Measurements from ENCODE around the gene GSPT1. TPM values are rescaled to one million over a fixed set of nuclear protein-coding genes. Genes with fewer than 3 reads are reported as not detected.

Gene GSPT1
- total RNA-seq, 6 experiments from 2014 or later = 47.9 to 75.9 (median 50.6) TPM

DNA sequence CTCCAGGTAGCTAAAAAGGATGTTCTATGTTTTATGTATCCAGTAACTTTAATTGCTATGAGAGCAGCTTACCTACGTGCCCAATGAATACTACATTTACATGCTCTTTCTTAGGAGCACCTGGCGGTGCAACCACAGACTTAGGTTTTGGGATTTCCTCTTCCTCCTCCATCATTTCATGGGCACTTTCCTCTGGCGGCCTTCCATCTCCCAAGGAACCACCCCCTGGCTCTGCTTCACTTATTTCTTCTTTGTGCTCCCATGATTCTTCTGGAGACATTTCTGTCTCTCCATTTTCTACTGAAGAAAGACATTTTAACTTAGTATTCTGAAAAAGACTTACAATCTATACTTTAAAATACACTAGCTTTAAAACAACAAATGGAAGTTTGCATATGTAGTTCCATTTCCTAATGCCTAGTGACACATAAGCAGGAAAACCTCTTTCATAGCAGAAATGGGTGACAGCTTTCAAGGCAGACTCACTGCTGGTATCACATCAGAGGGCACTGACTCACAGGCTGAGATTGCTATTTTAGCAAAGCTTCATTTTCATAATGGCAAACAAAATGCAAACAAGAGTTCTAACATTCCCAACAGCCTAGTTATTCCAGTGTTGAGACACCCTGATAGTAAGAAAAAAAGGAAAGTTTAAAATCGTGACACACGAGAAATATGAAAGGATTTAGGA is 19.1 kb downstream of the GSPT1 start:
- WGBS (ENCODE audit: insufficient coverage, low coverage, low lambda C conversion rate, missing lambda C conversion rate) = 75% methylated on average over 5 of the region's 5 CpGs
- Histone ChIP-seq H3K9me3 (no peaks in the 10 kb centered on the region), H3K4me3 (no peak overlapping the region), H3K27me3 (no peaks in the 10 kb centered on the region), H3K27ac (no peak overlapping the region), H3K4me1 (peaks cover 0 to 7% (median 0%) of the 10 kb centered on the region in 4 donors), H3K36me3 (peaks cover 0 to 27% (median 4%) of the 10 kb centered on the region in 4 donors)
- peak in 1 of 4 donors; percentile 50 for ATAC-seq
- TF ChIP-seq, protein P1, sequence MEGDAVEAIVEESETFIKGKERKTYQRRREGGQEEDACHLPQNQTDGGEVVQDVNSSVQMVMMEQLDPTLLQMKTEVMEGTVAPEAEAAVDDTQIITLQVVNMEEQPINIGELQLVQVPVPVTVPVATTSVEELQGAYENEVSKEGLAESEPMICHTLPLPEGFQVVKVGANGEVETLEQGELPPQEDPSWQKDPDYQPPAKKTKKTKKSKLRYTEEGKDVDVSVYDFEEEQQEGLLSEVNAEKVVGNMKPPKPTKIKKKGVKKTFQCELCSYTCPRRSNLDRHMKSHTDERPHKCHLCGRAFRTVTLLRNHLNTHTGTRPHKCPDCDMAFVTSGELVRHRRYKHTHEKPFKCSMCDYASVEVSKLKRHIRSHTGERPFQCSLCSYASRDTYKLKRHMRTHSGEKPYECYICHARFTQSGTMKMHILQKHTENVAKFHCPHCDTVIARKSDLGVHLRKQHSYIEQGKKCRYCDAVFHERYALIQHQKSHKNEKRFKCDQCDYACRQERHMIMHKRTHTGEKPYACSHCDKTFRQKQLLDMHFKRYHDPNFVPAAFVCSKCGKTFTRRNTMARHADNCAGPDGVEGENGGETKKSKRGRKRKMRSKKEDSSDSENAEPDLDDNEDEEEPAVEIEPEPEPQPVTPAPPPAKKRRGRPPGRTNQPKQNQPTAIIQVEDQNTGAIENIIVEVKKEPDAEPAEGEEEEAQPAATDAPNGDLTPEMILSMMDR (IDR thresholded peaks at IDR 0.05) = no peak
- no peak for TF ChIP-seq POLR2A (IDR thresholded peaks at IDR 0.05)
- no peak for DNase-seq
- intact Hi-C loops (cut with DNase I) = no loop called here

DNA sequence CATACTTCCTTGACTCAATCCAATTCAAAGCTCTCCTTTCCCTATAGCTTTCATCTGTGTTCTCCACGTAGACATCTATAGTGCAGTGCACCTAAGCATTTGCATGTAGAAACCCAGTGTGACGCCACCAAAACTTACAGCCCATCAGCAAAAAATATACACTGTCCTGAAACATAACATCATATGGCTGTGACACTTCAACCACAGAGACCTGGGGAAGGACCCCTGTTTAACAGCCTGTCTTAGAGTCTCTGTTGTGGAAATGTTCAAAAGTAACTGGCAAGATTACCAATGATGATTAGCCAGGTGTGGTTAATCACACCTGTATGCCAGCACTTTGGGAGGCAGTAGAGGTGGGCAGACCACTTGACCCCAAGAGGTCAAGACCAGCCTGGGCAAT is 22.2 kb downstream of the GSPT1 start:
- intact Hi-C loops (cut with DNase I) = no loop called here
- 93% methylated on average over 2 of the region's 2 CpGs for WGBS (ENCODE audit: insufficient coverage, low coverage, low lambda C conversion rate, missing lambda C conversion rate)
- H3K36me3 ChIP-seq = peaks cover 0 to 43% (median 14%) of the 10 kb centered on the region in 4 donors

DNA sequence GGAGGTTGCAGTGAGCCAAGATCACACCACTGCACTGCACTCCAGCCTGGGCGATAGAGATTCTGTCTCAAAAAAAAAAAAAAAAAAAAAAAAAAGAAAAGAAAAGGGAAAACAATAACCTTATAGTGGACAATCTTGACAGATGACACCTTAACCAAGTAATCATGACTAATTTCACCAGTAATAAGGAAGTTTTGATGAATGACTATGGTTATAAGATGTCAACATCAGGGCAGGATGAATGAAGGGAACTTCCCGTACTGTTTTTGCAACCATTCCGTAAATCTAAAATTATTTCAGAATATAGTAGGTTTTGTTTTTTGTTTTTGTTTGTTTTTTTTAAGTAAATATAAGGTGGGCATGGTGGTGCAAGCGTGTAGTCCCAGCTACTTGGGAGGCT is 23.0 kb downstream of the GSPT1 start:
- no peak for DNase-seq
- 64% methylated on average over 3 of the region's 4 CpGs for WGBS (ENCODE audit: insufficient coverage, low coverage, low lambda C conversion rate, missing lambda C conversion rate)
- no peaks in the 10 kb centered on the region for H3K27me3 ChIP-seq
- H3K36me3 ChIP-seq = peaks cover 0 to 51% (median 16%) of the 10 kb centered on the region in 4 donors
- ATAC-seq = no peak
- no peak for TF ChIP-seq POLR2A (IDR thresholded peaks at IDR 0.05)
- TF ChIP-seq, protein P1 (IDR thresholded peaks at IDR 0.05) = no peak
- peaks cover 0 to 7% (median 0%) of the 10 kb centered on the region in 4 donors for H3K4me1 ChIP-seq
- no peak overlapping the region for H3K27ac ChIP-seq
- intact Hi-C loops (cut with DNase I) = no loop called here
- no peaks in the 10 kb centered on the region for H3K9me3 ChIP-seq
- no peak overlapping the region for H3K4me3 ChIP-seq

More for the DNA sequence above, 22.2 kb downstream of the GSPT1 start:
- peaks cover 0 to 7% (median 0%) of the 10 kb centered on the region in 4 donors for H3K4me1 ChIP-seq
- no peaks in the 10 kb centered on the region for H3K27me3 ChIP-seq
- H3K9me3 ChIP-seq = no peaks in the 10 kb centered on the region
- TF ChIP-seq, protein P1 (IDR thresholded peaks at IDR 0.05) = no peak
- no peak for TF ChIP-seq POLR2A (IDR thresholded peaks at IDR 0.05)
- H3K27ac ChIP-seq = no peak overlapping the region
- ATAC-seq (no peak), DNase-seq (no peak)
- H3K4me3 ChIP-seq = no peak overlapping the region

DNA sequence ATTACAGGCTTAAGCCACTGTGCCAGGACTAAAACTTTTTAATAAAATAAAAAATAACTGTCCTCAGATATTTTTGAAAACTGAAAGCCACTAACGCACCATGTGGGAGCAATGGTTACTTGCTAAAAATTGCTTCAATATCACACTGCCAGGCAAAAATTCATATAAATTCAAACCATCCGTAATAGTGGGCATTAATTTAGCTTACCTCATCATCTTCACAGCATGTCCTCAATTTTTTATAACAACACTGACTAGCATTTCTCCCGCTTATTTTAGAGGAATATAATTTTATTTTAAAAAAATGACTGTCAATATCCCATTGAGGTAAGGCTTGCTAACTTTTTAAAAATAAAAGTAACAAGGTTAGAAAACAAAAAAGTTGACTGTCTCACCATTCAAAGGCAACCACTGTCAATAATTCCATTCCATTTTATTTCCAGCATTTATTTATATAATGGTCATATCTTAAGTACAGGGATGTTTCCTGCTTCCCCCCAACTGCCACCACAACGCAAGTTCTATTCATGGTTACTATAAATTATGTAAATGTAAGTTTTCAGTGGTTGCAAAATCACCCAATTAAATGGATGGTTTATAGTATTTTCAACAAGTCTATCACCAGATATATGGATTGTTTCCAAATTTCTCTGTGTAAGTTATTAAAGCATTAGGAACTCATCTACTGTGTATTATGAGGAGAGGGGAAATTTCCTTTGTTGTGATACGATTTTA is 25.4 kb downstream of the GSPT1 start:
- WGBS (ENCODE audit: insufficient coverage, low coverage, low lambda C conversion rate, missing lambda C conversion rate) = 79% methylated on average over 5 of the region's 5 CpGs
- peaks cover 6 to 73% (median 28%) of the 10 kb centered on the region in 4 donors for H3K36me3 ChIP-seq
- H3K4me3 ChIP-seq = no peak overlapping the region
- no peak for DNase-seq
- TF ChIP-seq POLR2A (IDR thresholded peaks at IDR 0.05) = no peak
- TF ChIP-seq, protein P1 (IDR thresholded peaks at IDR 0.05) = no peak
- H3K27ac ChIP-seq = no peak overlapping the region
- no peaks in the 10 kb centered on the region for H3K9me3 ChIP-seq
- intact Hi-C loops (cut with DNase I) = no loop called here
- ATAC-seq = no peak
- no peaks in the 10 kb centered on the region for H3K27me3 ChIP-seq
- no peaks in the 10 kb centered on the region for H3K4me1 ChIP-seq
